ENCODE results near the gene CCNH. TPM values are rescaled to one million over a fixed set of nuclear protein-coding genes. Genes with fewer than 3 reads are reported as not detected.

Gene CCNH
- total and polyA plus RNA-seq, 2 of the 4 experiments (the other 2 are of a cell fraction): 37.4 to 100 TPM

DNA sequence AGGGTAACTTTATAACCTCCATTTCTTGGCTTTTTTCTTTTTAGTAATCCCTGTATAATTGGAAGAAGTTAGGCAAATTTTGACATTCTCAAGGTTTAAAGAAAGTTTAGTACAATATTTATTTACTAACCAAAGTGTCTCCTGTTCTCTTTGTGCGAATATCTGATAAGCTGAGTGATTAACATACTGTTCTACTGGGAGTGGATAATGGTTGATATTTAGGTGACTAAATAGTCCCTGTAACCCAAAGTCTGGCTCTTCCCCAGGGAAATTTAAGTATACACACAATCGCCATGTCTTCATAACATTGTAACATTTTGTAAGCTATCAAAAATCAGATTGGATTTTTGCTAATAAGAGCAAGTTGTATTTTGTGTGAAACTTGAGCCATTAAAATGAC is 40.0 kb downstream of the CCNH start:
- intact Hi-C loops (cut with micrococcal nuclease): no loop called here
- Histone ChIP-seq H2BK15ac (ENCODE audit: low read depth, low read length) (no peak overlapping the region), H2AK5ac (ENCODE audit: low read depth, low read length) (no peak overlapping the region), H3K18ac (ENCODE audit: low read depth, low read length) (no peak overlapping the region), H4K20me1 (ENCODE audit: insufficient read depth, low read length) (no peaks in the 10 kb centered on the region), H4K91ac (ENCODE audit: insufficient read depth, low read depth, low read length) (no peak overlapping the region), H4K5ac (ENCODE audit: low read depth, low read length) (no peak overlapping the region), H3K4me1 (ENCODE audit: control insufficient read depth, insufficient read depth, low read length) (no peaks in the 10 kb centered on the region), H3K56ac (ENCODE audit: extremely low read depth, insufficient read depth, low read length) (no peak overlapping the region), H2BK5ac (ENCODE audit: low read depth, low read length, poor library complexity, severe bottlenecking) (no peak overlapping the region), H2AK9ac (replicated peaks; ENCODE audit: low read depth, low read length, poor library complexity) (no peak overlapping the region), H3K14ac (replicated peaks; ENCODE audit: low read depth, low read length) (no peak overlapping the region), H3K23ac (ENCODE audit: low read depth, low read length) (no peak overlapping the region), H4K8ac (ENCODE audit: low read depth in 2 of 2, low read length in 2 of 2) (no peak overlapping the region), H3K27ac (ENCODE audit: insufficient read depth, low read length) (no peak overlapping the region), H2BK20ac (ENCODE audit: low read depth, low read length) (no peak overlapping the region), H3K4me3 (ENCODE audit: insufficient read depth, low read depth, low read length) (no peak overlapping the region), H3K9ac (ENCODE audit: low read depth, low read length) (no peak overlapping the region), H3K36me3 (ENCODE audit: control insufficient read depth, insufficient read depth, low read length) (peaks cover 25% of the 10 kb centered on the region), H3K4ac (ENCODE audit: low read depth, low read length) (no peak overlapping the region), H3K79me1 (ENCODE audit: low read depth in 1 of 2, low read length in 2 of 2) (peaks cover 10 to 19% of the 10 kb centered on the region in 2 experiments; a peak in 3 of 4 replicates), H3K9me1 (ENCODE audit: insufficient read depth, low read length) (no peaks in the 10 kb centered on the region), H2BK120ac (ENCODE audit: low read depth, low read length) (no peak overlapping the region), H2AFZ (replicated peaks; ENCODE audit: low read length, poor library complexity) (no peak overlapping the region), H3K27me3 (ENCODE audit: control insufficient read depth, insufficient read depth, low read length) (no peaks in the 10 kb centered on the region), H3K9me3 (ENCODE audit: control insufficient read depth, insufficient read depth, low read length) (no peaks in the 10 kb centered on the region), H3K4me2 (ENCODE audit: low read depth, low read length) (no peak overlapping the region)
- CTCF ChIA-PET: interaction anchor here (1.3 kb wide), 1 partner anchor 28 kb away, joined by 3 read pairs; no protein-coding TSS in a partner anchor
- dilution Hi-C loops (cut with HindIII; ENCODE audit: low sequenced_read_pairs, unreplicated experiment): no loop called here
- WGBS, 2 experiments (ENCODE audit: extremely low coverage in 2 of 2, insufficient read length in 1 of 2): no CpG with 5 or more reads among the region's 2 CpGs
- DNase-seq (no peak), ATAC-seq (ENCODE audit: low read depth) (no peak)
- no TSS peak for BruUV-seq (replicated peaks)
- in situ Hi-C loops (cut with MboI; ENCODE audit: low sequenced_read_pairs): no loop called here
- POLR2A ChIA-PET (ENCODE audit: unreplicated experiment): no interaction called here
- TF ChIP-seq, protein P1, sequence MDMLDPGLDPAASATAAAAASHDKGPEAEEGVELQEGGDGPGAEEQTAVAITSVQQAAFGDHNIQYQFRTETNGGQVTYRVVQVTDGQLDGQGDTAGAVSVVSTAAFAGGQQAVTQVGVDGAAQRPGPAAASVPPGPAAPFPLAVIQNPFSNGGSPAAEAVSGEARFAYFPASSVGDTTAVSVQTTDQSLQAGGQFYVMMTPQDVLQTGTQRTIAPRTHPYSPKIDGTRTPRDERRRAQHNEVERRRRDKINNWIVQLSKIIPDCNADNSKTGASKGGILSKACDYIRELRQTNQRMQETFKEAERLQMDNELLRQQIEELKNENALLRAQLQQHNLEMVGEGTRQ (IDR thresholded peaks at IDR 0.05; ENCODE audit: low read depth, low read length): no peak
- TF ChIP-seq RFX5 (IDR thresholded peaks at IDR 0.05; ENCODE audit: low read depth, low read length): no peak
- TF ChIP-seq MAZ (IDR thresholded peaks at IDR 0.05; ENCODE audit: borderline replicate concordance, low read depth, low read length): no peak
- no peak for TF ChIP-seq BHLHE40 (IDR thresholded peaks at IDR 0.05; ENCODE audit: low read depth, low read length)
- TF ChIP-seq RAD21 (IDR thresholded peaks at IDR 0.05; ENCODE audit: low read length): no peak
- TF ChIP-seq CEBPB (IDR thresholded peaks at IDR 0.05; ENCODE audit: low read depth, low read length): no peak
- TF ChIP-seq, protein P2, sequence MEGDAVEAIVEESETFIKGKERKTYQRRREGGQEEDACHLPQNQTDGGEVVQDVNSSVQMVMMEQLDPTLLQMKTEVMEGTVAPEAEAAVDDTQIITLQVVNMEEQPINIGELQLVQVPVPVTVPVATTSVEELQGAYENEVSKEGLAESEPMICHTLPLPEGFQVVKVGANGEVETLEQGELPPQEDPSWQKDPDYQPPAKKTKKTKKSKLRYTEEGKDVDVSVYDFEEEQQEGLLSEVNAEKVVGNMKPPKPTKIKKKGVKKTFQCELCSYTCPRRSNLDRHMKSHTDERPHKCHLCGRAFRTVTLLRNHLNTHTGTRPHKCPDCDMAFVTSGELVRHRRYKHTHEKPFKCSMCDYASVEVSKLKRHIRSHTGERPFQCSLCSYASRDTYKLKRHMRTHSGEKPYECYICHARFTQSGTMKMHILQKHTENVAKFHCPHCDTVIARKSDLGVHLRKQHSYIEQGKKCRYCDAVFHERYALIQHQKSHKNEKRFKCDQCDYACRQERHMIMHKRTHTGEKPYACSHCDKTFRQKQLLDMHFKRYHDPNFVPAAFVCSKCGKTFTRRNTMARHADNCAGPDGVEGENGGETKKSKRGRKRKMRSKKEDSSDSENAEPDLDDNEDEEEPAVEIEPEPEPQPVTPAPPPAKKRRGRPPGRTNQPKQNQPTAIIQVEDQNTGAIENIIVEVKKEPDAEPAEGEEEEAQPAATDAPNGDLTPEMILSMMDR (conservative IDR thresholded peaks at IDR 0.05; ENCODE audit: low read depth, low read length): no peak
- TF ChIP-seq MAFK (IDR thresholded peaks at IDR 0.05; ENCODE audit: low read depth, low read length): no peak
- no peak for TF ChIP-seq POLR2A (IDR thresholded peaks at IDR 0.05; ENCODE audit: low read depth, low read length)
- no peak for TF ChIP-seq SMC3 (IDR thresholded peaks at IDR 0.05; ENCODE audit: low read depth, low read length)
- no peak for TF ChIP-seq NFE2L2 (IDR thresholded peaks at IDR 0.05; ENCODE audit: low read depth, low read length)
- no peak for TF ChIP-seq CHD1 (IDR thresholded peaks at IDR 0.05; ENCODE audit: low read depth, low read length)
- TF ChIP-seq FOS (IDR thresholded peaks at IDR 0.05; ENCODE audit: low read depth, low read length): no peak
- TF ChIP-seq, protein P3, sequence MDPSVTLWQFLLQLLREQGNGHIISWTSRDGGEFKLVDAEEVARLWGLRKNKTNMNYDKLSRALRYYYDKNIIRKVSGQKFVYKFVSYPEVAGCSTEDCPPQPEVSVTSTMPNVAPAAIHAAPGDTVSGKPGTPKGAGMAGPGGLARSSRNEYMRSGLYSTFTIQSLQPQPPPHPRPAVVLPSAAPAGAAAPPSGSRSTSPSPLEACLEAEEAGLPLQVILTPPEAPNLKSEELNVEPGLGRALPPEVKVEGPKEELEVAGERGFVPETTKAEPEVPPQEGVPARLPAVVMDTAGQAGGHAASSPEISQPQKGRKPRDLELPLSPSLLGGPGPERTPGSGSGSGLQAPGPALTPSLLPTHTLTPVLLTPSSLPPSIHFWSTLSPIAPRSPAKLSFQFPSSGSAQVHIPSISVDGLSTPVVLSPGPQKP (IDR thresholded peaks at IDR 0.05; ENCODE audit: borderline replicate concordance, low read depth, low read length): no peak
- TF ChIP-seq RCOR1 (IDR thresholded peaks at IDR 0.05; ENCODE audit: insufficient replicate concordance, low read length): no peak
- no peak for TF ChIP-seq MXI1 (IDR thresholded peaks at IDR 0.05; ENCODE audit: borderline replicate concordance, low read depth, low read length)

Measured in IMR-90 (cell line).